GM12878 (cell line): Measurements from ENCODE around the gene FTL. TPM values are rescaled to one million over a fixed set of nuclear protein-coding genes. Genes with fewer than 3 reads are reported as not detected.

Source experiments
- ATAC-seq: fragments of 200-7000 bp; cut with Tn5 transposase; 3 replicates; pipeline ENCODE4 v1.9.1; 2020; ENCODE audit warnings: mild to moderate bottlenecking, moderate library complexity
- BruUV-seq: library from RNA; stranded (reverse); fragments of 400-500 nt; replicated peaks from 2 replicates; lab custom pipeline; 2021; lab: Mats Ljungman, UMichigan
- CTCF ChIA-PET: fragments of 300-600 bp; sonication (Branson Sonifier 250); formaldehyde crosslinking; extraction: SDS; loops from one replicate; lab custom pipeline; 2021; ENCODE audit warnings: inconsistent platforms; lab: Yijun Ruan, JAX
- POLR2A ChIA-PET: fragments of 350-600 bp; formaldehyde crosslinking; extraction: SDS; loops from one replicate; lab custom pipeline; 2021; ENCODE audit warnings: inconsistent platforms; lab: Charles Lee
- RAD21 ChIA-PET: fragments of 300-600 bp; sonication (Branson Sonifier 250); formaldehyde crosslinking; loops from one replicate; lab custom pipeline; 2023; ENCODE audit warnings: antibody characterized with exemption; ENCODE audit not compliant: unreplicated experiment; lab: Charles Lee
- SMC1A ChIA-PET: fragments of 300-600 bp; sonication (Branson Sonifier 250); formaldehyde crosslinking; loops from one replicate; lab custom pipeline; 2023; ENCODE audit not compliant: unreplicated experiment, uncharacterized antibody; lab: Charles Lee
- DNase-seq: peaks from one replicate; pipeline ENCODE4 v3.0.0-alpha.2; 2011; ENCODE audit warnings: low read depth, low spot score
- FAIRE-seq: peaks from 3 replicates; lab custom pipeline; 2011; peaks lifted over from hg19 to GRCh38; lab: Jason Lieb, UNC
- H2AFZ ChIP-seq: 2 replicates; pipeline ENCODE4 v1.6.0; 2011; ENCODE audit warnings: low read depth, low read length, control low read depth; ENCODE audit not compliant: control insufficient read depth
- H3K27ac ChIP-seq: 2 replicates; pipeline ENCODE4 v1.5.1; 2011; ENCODE audit warnings: control low read depth; ENCODE audit not compliant: control insufficient read depth, insufficient read depth
- H3K27me3 ChIP-seq, 2 experiments: replicated peaks in 1 of 2; 2 replicates each; pipeline versions ENCODE4 v1.6.0 to v1.6.1; 2011; ENCODE audit warnings: low read length in 1 of 2; ENCODE audit not compliant: control insufficient read depth in 2 of 2, insufficient read depth in 2 of 2
- H3K36me3 ChIP-seq, 2 experiments: 2 replicates each; pipeline ENCODE4 v1.5.1; 2011; ENCODE audit warnings: low read length in 1 of 2; ENCODE audit not compliant: control insufficient read depth in 2 of 2, insufficient read depth in 2 of 2
- H3K4me1 ChIP-seq: 2 replicates; pipeline ENCODE4 v1.6.1; 2011; ENCODE audit warnings: mild to moderate bottlenecking, low read length, moderate library complexity, mixed read lengths; ENCODE audit not compliant: control insufficient read depth, insufficient read depth
- H3K4me2 ChIP-seq: 2 replicates; pipeline ENCODE4 v1.6.0; 2011; ENCODE audit warnings: control low read depth; ENCODE audit not compliant: control insufficient read depth, insufficient read depth
- H3K4me3 ChIP-seq: fragments of 200-600 bp; sonication (generic); 2 replicates; pipeline ENCODE4 v1.5.1; 2016
- H3K79me2 ChIP-seq: 2 replicates; pipeline ENCODE4 v1.6.0; 2011; ENCODE audit warnings: low read length; ENCODE audit not compliant: control insufficient read depth, insufficient read depth
- H3K9ac ChIP-seq: 2 replicates; pipeline ENCODE4 v1.8.0; 2011; ENCODE audit warnings: low read length, control low read depth, mixed read lengths; ENCODE audit not compliant: control insufficient read depth, insufficient read depth
- H3K9me3 ChIP-seq: replicated peaks from 3 replicates; pipeline ENCODE4 v1.5.1; 2011; ENCODE audit warnings: mild to moderate bottlenecking, low read length; ENCODE audit not compliant: control insufficient read depth, insufficient read depth
- H4K20me1 ChIP-seq: 2 replicates; pipeline ENCODE4 v1.6.0; 2011; ENCODE audit not compliant: control insufficient read depth, insufficient read depth
- CHD1 ChIP-seq: IDR thresholded peaks from 2 replicates; pipeline ENCODE4 v1.6.1; 2012; ENCODE audit warnings: low read depth, low read length, improper control_type of control experiment
- IKZF1 ChIP-seq: fragments of 450-650 bp; conservative IDR thresholded peaks from 2 replicates; pipeline ENCODE4 v1.6.1; 2017; ENCODE audit warnings: antibody characterized with exemption, mild to moderate bottlenecking
- RAD51 ChIP-seq: fragments of 450-650 bp; IDR thresholded peaks from 2 replicates; pipeline ENCODE4 v1.6.1; 2016; ENCODE audit warnings: moderate library complexity, mild to moderate bottlenecking, inconsistent platforms
- RBBP5 ChIP-seq: fragments of 200-600 bp; sonication (generic); conservative IDR thresholded peaks from 2 replicates; pipeline ENCODE4 v1.6.1; 2016
- SMC3 ChIP-seq: IDR thresholded peaks from 2 replicates; pipeline ENCODE4 v1.6.1; 2011; ENCODE audit warnings: low read length, improper control_type of control experiment, borderline replicate concordance
- TCF3 ChIP-seq: IDR thresholded peaks from 2 replicates; pipeline ENCODE4 v1.6.1; 2012; ENCODE audit warnings: low read depth, mild to moderate bottlenecking, low read length, borderline replicate concordance; ENCODE audit not compliant: insufficient read depth
- WGBS: methylation state at CpG from one replicate; pipeline ENCODE4 v1.1.6; 2016; ENCODE audit warnings: low lambda C conversion rate; ENCODE audit not compliant: insufficient replicate concordance, insufficient coverage; ENCODE audit errors: missing lambda C conversion rate; 5-methylcytosine and 5-hydroxymethylcytosine counted together
- in situ Hi-C: fragments of 300-500 bp; cut with MboI; formaldehyde crosslinking; loops from 9 replicates; pipeline ENCODE4 v1.14.3; 2018; ENCODE audit warnings: mixed read lengths
- intact Hi-C: fragments of 100-400 bp; cut with micrococcal nuclease; formaldehyde crosslinking; loops from one replicate; pipeline ENCODE4 v1.14.2; 2022; ENCODE audit not compliant: unreplicated experiment
- polyA plus RNA-seq, 11 experiments: library from polyadenylated mRNA; depleted of rRNA in 4 of 11; unstranded in 6 of 11; stranded (reverse) in 5 of 11; fragments of >200 nt; fragmentation: Nextera tagmentation in 4 of 11; fragmentation: Illumina TruSeq in 1 of 11; extraction: Ambion mirVana in 4 of 11; extraction: Trizol in 1 of 11; gene quantifications; 1 replicate in 1 of 11; 2 replicates in 10 of 11; pipeline versions ENCODE4 v1.2.1 to v1.2.3, GENCODE V29; 2011 to 2016; ENCODE audit warnings: inconsistent platforms in 2 of 11, missing spikeins in 2 of 11, low read depth in 1 of 11
- total RNA-seq, 4 experiments: library from RNA; depleted of rRNA in 3 of 4; stranded (reverse); fragments of >200 nt in 3 of 4; fragmentation: Illumina TruSeq in 1 of 4; extraction: Trizol in 1 of 4; gene quantifications; 2 replicates each; pipeline versions ENCODE4 v1.2.1 to v1.2.3, GENCODE V29; 2013 to 2021
- TF ChIP-seq, protein P1 (sequence below): fragments of 450-650 bp; IDR thresholded peaks from 2 replicates; pipeline ENCODE4 v1.6.1; 2016; ENCODE audit warnings: mild to moderate bottlenecking
- TF ChIP-seq, protein P2 (sequence below): fragments of 150-350 bp; IDR thresholded peaks from 2 replicates; pipeline ENCODE4 v1.6.1; 2016; ENCODE audit warnings: low read depth, low read length

The FTL gene
- total and polyA plus RNA-seq, 10 of the 15 experiments (the other 5 are each of a cell fraction or from before 2014, with no cell fraction given) = 364 to 8,913 (median 1,595) TPM

DNA sequence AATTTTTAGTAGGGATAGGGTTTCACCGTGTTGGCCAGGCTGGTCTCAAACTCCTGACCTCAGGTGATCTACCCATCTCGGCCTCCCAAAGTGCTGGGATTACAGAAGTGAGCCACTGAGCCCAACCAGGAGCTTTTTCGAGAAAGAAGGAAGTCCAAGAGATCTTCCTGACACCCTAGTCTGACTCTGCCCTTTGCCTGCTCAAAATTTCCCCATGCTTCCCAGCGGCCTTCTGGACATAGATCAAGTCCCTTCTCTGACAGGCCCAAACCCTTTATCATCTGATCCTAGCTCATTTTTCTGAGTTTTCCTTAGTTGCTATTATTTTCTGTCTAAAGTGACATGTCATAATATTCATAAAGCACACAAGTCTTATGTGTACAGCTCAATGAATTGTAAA lies 12.0 kb upstream of the FTL start:
- no peak for DNase-seq
- no peaks in the 10 kb centered on the region; a peak in 1 of 4 replicates for H3K36me3 ChIP-seq
- H2AFZ ChIP-seq = no peak overlapping the region
- H3K9ac ChIP-seq = no peak overlapping the region
- intact Hi-C loops = no loop called here
- H3K4me2 ChIP-seq = no peak overlapping the region
- SMC1A ChIA-PET = interaction anchor here (0.7 to 3.1 kb wide), 9 partner anchors 9 to 116 kb away, joined by 3 to 14 read pairs (median 4); no protein-coding TSS in a partner anchor
- H3K9me3 ChIP-seq = no peaks in the 10 kb centered on the region; the same call in 2 of the 3 replicates
- no peak overlapping the region for H3K27ac ChIP-seq
- POLR2A ChIA-PET = interaction anchor here (2.1 to 3.1 kb wide), 3 partner anchors 9 to 53 kb away, joined by 9 to 15 read pairs (median 13); partner anchors contain the start of genes GYS1, NUCB1 and RUVBL2
- H3K79me2 ChIP-seq = peaks cover 23% of the 10 kb centered on the region
- in situ Hi-C loops = no loop called here
- FAIRE-seq = no peak
- no peak overlapping the region for H3K4me3 ChIP-seq
- H3K27me3 ChIP-seq = no peaks in the 10 kb centered on the region
- 91% methylated on average over 4 of the region's 4 CpGs for WGBS
- no TSS peak for BruUV-seq
- CTCF ChIA-PET = interaction anchor here (0.5 to 2.5 kb wide), 8 partner anchors 17 to 117 kb away, joined by 3 to 8 read pairs (median 4); partner anchors contain the start of genes DHDH, GYS1, HSD17B14 and PPP1R15A
- no peak for ATAC-seq
- no peak for TF ChIP-seq RAD51
- TF ChIP-seq, protein P1, sequence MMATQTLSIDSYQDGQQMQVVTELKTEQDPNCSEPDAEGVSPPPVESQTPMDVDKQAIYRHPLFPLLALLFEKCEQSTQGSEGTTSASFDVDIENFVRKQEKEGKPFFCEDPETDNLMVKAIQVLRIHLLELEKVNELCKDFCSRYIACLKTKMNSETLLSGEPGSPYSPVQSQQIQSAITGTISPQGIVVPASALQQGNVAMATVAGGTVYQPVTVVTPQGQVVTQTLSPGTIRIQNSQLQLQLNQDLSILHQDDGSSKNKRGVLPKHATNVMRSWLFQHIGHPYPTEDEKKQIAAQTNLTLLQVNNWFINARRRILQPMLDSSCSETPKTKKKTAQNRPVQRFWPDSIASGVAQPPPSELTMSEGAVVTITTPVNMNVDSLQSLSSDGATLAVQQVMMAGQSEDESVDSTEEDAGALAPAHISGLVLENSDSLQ = no peak
- TF ChIP-seq, protein P2, sequence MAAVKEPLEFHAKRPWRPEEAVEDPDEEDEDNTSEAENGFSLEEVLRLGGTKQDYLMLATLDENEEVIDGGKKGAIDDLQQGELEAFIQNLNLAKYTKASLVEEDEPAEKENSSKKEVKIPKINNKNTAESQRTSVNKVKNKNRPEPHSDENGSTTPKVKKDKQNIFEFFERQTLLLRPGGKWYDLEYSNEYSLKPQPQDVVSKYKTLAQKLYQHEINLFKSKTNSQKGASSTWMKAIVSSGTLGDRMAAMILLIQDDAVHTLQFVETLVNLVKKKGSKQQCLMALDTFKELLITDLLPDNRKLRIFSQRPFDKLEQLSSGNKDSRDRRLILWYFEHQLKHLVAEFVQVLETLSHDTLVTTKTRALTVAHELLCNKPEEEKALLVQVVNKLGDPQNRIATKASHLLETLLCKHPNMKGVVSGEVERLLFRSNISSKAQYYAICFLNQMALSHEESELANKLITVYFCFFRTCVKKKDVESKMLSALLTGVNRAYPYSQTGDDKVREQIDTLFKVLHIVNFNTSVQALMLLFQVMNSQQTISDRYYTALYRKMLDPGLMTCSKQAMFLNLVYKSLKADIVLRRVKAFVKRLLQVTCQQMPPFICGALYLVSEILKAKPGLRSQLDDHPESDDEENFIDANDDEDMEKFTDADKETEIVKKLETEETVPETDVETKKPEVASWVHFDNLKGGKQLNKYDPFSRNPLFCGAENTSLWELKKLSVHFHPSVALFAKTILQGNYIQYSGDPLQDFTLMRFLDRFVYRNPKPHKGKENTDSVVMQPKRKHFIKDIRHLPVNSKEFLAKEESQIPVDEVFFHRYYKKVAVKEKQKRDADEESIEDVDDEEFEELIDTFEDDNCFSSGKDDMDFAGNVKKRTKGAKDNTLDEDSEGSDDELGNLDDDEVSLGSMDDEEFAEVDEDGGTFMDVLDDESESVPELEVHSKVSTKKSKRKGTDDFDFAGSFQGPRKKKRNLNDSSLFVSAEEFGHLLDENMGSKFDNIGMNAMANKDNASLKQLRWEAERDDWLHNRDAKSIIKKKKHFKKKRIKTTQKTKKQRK = no peak
- no peak for TF ChIP-seq RBBP5
- TF ChIP-seq SMC3 = no peak
- TF ChIP-seq TCF3 = no peak
- no peak for TF ChIP-seq CHD1
- TF ChIP-seq IKZF1 = no peak
- TF ChIP-seq, all 136 proteins: peak for 0
- RAD21 ChIA-PET = interaction anchor here (0.6 to 1.5 kb wide), 2 partner anchors 9 to 79 kb away, joined by 3 to 4 read pairs; no protein-coding TSS in a partner anchor
- peaks cover 5% of the 10 kb centered on the region; the same call in 1 of the 2 replicates for H3K4me1 ChIP-seq
- no peaks in the 10 kb centered on the region for H4K20me1 ChIP-seq
